Tibial nerve (tissue), 4 donors: ENCODE measurements around the gene PRRC2B.

ENCODE experiments used
- EP300 ChIP-seq, 2 donors: sonication (generic); formaldehyde crosslinking; IDR thresholded peaks; one replicate each; pipeline ENCODE4 v1.6.1; 2017; ENCODE audit warnings: antibody characterized with exemption in 2 of 2, mild to moderate bottlenecking in 1 of 2
- POLR2A ChIP-seq, 2 donors: fragments of 450-650 bp; IDR thresholded peaks; one replicate each; pipeline ENCODE4 v1.6.1; 2017; ENCODE audit warnings: antibody characterized with exemption in 2 of 2, mild to moderate bottlenecking in 2 of 2, moderate library complexity in 2 of 2
- TF ChIP-seq, protein P1 (sequence below), 5 experiments: fragments of 200-600 bp in 3 of 5; fragments of 450-650 bp in 2 of 5; sonication (generic) in 3 of 5; IDR thresholded peaks; one replicate each; pipeline ENCODE4 v1.5.1; 2016 to 2019; ENCODE audit warnings: antibody characterized with exemption in 5 of 5, mild to moderate bottlenecking in 3 of 5, moderate library complexity in 2 of 5

DNA sequence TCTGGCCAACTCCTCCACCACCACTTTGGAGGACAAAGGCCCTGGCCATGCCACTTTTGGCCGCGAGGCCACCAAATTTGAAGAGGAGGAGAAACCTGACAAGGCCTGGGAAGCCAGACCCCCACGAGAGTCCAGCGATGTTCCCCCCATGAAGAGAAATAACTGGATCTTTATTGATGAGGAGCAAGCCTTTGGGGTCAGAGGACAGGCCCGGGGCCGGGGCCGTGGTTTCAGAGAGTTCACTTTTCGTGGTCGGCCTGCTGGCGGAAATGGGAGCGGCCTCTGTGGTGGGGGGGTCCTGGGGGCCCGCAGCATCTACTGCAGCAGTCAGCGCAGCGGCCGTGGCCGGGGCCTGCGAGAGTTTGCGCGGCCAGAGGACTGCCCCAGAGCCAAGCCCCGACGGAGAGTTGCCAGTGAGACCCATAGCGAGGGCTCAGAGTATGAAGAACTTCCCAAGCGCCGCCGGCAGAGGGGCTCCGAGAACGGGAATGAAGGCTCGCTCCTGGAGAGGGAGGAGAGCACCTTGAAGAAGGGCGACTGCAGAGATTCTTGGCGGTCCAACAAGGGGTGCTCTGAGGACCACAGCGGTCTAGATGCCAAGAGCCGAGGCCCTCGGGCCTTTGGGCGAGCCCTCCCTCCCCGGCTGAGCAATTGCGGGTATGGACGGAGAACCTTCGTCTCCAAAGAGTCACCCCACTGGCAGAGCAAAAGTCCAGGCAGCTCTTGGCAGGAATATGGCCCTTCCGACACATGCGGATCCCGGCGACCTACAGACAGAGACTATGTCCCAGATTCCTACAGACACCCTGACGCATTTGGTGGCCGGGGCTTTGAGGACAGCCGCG is 81.4 kb downstream of the PRRC2B start:
- TF ChIP-seq, protein P1, sequence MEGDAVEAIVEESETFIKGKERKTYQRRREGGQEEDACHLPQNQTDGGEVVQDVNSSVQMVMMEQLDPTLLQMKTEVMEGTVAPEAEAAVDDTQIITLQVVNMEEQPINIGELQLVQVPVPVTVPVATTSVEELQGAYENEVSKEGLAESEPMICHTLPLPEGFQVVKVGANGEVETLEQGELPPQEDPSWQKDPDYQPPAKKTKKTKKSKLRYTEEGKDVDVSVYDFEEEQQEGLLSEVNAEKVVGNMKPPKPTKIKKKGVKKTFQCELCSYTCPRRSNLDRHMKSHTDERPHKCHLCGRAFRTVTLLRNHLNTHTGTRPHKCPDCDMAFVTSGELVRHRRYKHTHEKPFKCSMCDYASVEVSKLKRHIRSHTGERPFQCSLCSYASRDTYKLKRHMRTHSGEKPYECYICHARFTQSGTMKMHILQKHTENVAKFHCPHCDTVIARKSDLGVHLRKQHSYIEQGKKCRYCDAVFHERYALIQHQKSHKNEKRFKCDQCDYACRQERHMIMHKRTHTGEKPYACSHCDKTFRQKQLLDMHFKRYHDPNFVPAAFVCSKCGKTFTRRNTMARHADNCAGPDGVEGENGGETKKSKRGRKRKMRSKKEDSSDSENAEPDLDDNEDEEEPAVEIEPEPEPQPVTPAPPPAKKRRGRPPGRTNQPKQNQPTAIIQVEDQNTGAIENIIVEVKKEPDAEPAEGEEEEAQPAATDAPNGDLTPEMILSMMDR (IDR thresholded peaks at IDR 0.05) = no peak
- TF ChIP-seq EP300 (IDR thresholded peaks at IDR 0.05) (no peak), POLR2A (IDR thresholded peaks at IDR 0.05) (no peak)
